ENCODE results near the gene F11.

GRCh38 chr4:186258216-186258811, 7.7 kb upstream of the F11 start:
- TF ChIP-seq, protein P1, sequence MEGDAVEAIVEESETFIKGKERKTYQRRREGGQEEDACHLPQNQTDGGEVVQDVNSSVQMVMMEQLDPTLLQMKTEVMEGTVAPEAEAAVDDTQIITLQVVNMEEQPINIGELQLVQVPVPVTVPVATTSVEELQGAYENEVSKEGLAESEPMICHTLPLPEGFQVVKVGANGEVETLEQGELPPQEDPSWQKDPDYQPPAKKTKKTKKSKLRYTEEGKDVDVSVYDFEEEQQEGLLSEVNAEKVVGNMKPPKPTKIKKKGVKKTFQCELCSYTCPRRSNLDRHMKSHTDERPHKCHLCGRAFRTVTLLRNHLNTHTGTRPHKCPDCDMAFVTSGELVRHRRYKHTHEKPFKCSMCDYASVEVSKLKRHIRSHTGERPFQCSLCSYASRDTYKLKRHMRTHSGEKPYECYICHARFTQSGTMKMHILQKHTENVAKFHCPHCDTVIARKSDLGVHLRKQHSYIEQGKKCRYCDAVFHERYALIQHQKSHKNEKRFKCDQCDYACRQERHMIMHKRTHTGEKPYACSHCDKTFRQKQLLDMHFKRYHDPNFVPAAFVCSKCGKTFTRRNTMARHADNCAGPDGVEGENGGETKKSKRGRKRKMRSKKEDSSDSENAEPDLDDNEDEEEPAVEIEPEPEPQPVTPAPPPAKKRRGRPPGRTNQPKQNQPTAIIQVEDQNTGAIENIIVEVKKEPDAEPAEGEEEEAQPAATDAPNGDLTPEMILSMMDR (IDR thresholded peaks at IDR 0.05; ENCODE audit: poor library complexity): no peak
- TF ChIP-seq EZH2 (IDR thresholded peaks at IDR 0.05; ENCODE audit: borderline replicate concordance) (no peak), EZH2phosphoT487 (IDR thresholded peaks at IDR 0.05; ENCODE audit: low read depth, severe bottlenecking, unreplicated experiment) (no peak)
